K562 (cell line): ENCODE results near the gene LIF. TPM values are rescaled to one million over a fixed set of nuclear protein-coding genes. Genes with fewer than 3 reads are reported as not detected.

Source experiments
- FOXK1 ChIP-seq: sonication (generic); formaldehyde crosslinking; IDR thresholded peaks from 2 replicates; pipeline ENCODE4 v1.8.0; 2022; ENCODE audit warnings: missing genetic modification reagents, mild to moderate bottlenecking, borderline replicate concordance
- KDM4B ChIP-seq, 2 experiments: fragments of 450-650 bp in 1 of 2; sonication (generic) in 1 of 2; IDR thresholded peaks; 2 replicates each; pipeline ENCODE4 v1.6.1; 2016 to 2017; ENCODE audit warnings: borderline replicate concordance in 2 of 2, antibody characterized with exemption in 1 of 2, low read depth in 1 of 2, mild to moderate bottlenecking in 1 of 2
- U2AF1 ChIP-seq: fragments of 200-400 bp; formaldehyde crosslinking; optimal IDR thresholded peaks from 2 replicates; pipeline ENCODE3; 2017; ENCODE audit warnings: mild to moderate bottlenecking, low read depth, low read length, moderate library complexity
- polyA plus RNA-seq, 8 experiments: library from polyadenylated mRNA; depleted of rRNA in 4 of 8; stranded (reverse) in 5 of 8; unstranded in 3 of 8; fragments of >200 nt; fragmentation: Nextera tagmentation in 2 of 8; fragmentation: Illumina TruSeq in 1 of 8; extraction: Ambion mirVana in 2 of 8; extraction: Trizol in 1 of 8; gene quantifications; 2 replicates each; pipeline versions ENCODE4 v1.2.1 to v1.2.3, GENCODE V29; 2011 to 2014; ENCODE audit warnings: inconsistent platforms in 1 of 8, missing spikeins in 1 of 8
- total RNA-seq, 7 experiments: library from RNA; depleted of rRNA in 6 of 7; stranded (reverse); fragments of >200 nt in 6 of 7; fragmentation: Illumina TruSeq in 2 of 7; extraction: Trizol in 2 of 7; gene quantifications; 2 replicates each; pipeline versions ENCODE4 v1.2.1 to v1.2.3, GENCODE V29; 2011 to 2021; ENCODE audit warnings: low replicate concordance in 1 of 7
- TF ChIP-seq, protein P1 (sequence below), 2 experiments: fragments of 450-650 bp; formaldehyde crosslinking in 1 of 2; IDR thresholded peaks; 2 replicates each; pipeline versions ENCODE4 v1.4.0 to v1.6.1; 2014 to 2020; ENCODE audit warnings: mild to moderate bottlenecking in 2 of 2, borderline replicate concordance in 1 of 2, low read depth in 1 of 2
- TF ChIP-seq, protein P2 (sequence below), 2 experiments: fragments of 450-650 bp; IDR thresholded peaks; 2 replicates each; pipeline ENCODE4 v1.6.1; 2016; ENCODE audit warnings: mild to moderate bottlenecking in 2 of 2, borderline replicate concordance in 1 of 2, low read depth in 1 of 2, moderate library complexity in 1 of 2
- TF ChIP-seq, protein P3 (sequence below): fragments of 150-350 bp; IDR thresholded peaks from 2 replicates; pipeline ENCODE4 v1.6.1; 2014; ENCODE audit warnings: low read depth, mild to moderate bottlenecking, low read length, borderline replicate concordance

Gene LIF
- total and polyA plus RNA-seq, 9 of the 15 experiments (the other 6 are each of a cell fraction or from before 2014, with no cell fraction given) = 0.05 to 0.39 (median 0.18) TPM; not detected in 3

DNA sequence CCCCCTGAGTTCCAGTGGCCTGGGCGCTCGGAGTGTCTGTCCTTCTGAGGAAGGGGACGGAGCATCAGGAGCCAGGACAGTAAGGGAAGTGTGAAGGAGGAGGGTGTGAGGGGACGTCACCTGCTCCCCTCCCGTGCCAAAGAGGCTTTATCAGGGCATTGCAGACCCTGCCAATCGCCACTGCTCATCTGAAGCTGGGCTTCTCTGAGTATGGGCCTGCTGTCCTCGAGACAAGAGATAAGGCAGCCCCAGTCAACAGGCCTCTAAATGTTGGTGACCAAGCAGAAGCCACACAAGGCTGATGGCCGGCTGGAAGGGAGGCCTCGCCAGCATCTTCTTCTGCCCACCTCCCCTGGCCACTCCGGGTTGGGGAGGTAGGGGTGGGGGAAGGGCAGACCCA, 29.8 kb downstream of the LIF start (continued):
- TF ChIP-seq, protein P1, sequence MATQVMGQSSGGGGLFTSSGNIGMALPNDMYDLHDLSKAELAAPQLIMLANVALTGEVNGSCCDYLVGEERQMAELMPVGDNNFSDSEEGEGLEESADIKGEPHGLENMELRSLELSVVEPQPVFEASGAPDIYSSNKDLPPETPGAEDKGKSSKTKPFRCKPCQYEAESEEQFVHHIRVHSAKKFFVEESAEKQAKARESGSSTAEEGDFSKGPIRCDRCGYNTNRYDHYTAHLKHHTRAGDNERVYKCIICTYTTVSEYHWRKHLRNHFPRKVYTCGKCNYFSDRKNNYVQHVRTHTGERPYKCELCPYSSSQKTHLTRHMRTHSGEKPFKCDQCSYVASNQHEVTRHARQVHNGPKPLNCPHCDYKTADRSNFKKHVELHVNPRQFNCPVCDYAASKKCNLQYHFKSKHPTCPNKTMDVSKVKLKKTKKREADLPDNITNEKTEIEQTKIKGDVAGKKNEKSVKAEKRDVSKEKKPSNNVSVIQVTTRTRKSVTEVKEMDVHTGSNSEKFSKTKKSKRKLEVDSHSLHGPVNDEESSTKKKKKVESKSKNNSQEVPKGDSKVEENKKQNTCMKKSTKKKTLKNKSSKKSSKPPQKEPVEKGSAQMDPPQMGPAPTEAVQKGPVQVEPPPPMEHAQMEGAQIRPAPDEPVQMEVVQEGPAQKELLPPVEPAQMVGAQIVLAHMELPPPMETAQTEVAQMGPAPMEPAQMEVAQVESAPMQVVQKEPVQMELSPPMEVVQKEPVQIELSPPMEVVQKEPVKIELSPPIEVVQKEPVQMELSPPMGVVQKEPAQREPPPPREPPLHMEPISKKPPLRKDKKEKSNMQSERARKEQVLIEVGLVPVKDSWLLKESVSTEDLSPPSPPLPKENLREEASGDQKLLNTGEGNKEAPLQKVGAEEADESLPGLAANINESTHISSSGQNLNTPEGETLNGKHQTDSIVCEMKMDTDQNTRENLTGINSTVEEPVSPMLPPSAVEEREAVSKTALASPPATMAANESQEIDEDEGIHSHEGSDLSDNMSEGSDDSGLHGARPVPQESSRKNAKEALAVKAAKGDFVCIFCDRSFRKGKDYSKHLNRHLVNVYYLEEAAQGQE (IDR thresholded peaks at IDR 0.05; ENCODE audit: borderline replicate concordance) = peak; percentile 32; the same call in 1 of the 2 replicates
- TF ChIP-seq, protein P1 (CRISPR knock-in tag; IDR thresholded peaks at IDR 0.05; ENCODE audit: low read depth) = no peak
- TF ChIP-seq U2AF1 (no peak), FOXK1 (CRISPR knock-in tag) (no peak), KDM4B (IDR thresholded peaks at IDR 0.05; ENCODE audit: borderline replicate concordance in 2 of 2, low read depth in 1 of 2) (no peak)
- TF ChIP-seq, protein P2, sequence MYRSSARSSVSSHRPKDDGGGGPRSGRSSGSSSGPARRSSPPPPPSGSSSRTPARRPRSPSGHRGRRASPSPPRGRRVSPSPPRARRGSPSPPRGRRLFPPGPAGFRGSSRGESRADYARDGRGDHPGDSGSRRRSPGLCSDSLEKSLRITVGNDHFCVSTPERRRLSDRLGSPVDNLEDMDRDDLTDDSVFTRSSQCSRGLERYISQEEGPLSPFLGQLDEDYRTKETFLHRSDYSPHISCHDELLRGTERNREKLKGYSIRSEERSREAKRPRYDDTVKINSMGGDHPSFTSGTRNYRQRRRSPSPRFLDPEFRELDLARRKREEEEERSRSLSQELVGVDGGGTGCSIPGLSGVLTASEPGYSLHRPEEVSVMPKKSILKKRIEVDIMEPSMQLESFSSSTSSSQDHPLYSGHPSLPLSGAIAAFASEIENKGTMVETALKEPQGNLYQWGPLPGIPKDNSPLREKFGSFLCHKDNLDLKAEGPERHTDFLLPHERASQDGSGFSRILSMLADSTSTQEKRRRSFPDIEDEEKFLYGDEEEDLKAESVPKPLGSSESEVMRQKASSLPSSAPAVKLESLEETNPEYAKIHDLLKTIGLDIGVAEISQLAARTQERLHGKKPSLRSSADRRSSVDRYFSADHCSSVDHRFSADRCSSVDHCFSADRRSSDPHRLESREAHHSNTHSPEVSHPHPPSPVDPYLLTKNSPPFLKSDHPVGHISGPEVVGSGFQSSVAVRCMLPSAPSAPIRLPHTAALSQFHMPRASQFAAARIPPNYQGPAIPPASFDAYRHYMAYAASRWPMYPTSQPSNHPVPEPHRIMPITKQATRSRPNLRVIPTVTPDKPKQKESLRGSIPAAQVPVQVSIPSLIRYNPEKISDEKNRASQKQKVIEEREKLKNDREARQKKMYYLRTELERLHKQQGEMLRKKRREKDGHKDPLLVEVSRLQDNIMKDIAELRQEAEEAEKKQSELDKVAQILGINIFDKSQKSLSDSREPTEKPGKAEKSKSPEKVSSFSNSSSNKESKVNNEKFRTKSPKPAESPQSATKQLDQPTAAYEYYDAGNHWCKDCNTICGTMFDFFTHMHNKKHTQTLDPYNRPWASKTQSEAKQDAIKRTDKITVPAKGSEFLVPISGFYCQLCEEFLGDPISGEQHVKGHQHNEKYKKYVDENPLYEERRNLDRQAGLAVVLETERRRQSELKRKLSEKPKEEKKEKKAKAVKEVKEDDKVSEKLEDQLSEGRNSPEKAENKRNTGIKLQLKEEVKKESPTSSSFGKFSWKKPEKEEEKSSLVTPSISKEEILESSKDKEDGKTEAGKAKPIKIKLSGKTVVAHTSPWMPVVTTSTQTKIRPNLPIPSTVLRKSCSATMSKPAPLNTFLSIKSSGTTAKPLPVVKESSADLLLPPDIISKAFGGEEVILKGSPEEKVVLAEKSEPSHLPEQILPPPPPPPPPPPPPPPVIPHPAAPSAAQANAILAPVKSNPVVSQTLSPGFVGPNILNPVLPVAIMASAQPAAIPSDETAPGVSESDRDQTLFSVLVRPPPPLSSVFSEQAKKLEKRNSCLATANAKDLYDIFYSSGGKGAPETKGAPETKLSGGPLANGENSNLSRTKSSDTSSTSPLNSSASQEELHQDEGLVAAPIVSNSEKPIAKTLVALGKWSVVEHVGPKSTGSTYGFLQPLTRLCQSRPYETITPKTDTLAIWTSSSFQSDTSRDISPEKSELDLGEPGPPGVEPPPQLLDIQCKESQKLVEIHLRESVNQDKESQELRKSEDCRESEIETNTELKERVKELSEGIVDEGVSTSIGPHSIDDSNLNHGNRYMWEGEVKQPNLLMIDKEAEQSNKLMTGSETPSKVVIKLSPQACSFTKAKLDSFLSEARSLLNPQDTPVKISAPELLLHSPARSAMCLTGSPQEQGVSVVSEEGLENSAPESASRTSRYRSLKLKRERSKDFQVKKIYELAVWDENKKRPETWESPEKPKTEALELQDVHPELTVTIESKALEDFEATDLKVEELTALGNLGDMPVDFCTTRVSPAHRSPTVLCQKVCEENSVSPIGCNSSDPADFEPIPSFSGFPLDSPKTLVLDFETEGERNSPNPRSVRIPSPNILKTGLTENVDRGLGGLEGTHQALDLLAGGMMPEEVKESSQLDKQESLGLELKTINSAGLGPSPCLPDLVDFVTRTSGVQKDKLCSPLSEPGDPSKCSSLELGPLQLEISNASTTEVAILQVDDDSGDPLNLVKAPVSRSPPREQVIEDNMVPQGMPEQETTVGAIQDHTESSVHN (IDR thresholded peaks at IDR 0.05; ENCODE audit: borderline replicate concordance in 1 of 2, low read depth in 1 of 2) = no peak
- TF ChIP-seq, protein P3, sequence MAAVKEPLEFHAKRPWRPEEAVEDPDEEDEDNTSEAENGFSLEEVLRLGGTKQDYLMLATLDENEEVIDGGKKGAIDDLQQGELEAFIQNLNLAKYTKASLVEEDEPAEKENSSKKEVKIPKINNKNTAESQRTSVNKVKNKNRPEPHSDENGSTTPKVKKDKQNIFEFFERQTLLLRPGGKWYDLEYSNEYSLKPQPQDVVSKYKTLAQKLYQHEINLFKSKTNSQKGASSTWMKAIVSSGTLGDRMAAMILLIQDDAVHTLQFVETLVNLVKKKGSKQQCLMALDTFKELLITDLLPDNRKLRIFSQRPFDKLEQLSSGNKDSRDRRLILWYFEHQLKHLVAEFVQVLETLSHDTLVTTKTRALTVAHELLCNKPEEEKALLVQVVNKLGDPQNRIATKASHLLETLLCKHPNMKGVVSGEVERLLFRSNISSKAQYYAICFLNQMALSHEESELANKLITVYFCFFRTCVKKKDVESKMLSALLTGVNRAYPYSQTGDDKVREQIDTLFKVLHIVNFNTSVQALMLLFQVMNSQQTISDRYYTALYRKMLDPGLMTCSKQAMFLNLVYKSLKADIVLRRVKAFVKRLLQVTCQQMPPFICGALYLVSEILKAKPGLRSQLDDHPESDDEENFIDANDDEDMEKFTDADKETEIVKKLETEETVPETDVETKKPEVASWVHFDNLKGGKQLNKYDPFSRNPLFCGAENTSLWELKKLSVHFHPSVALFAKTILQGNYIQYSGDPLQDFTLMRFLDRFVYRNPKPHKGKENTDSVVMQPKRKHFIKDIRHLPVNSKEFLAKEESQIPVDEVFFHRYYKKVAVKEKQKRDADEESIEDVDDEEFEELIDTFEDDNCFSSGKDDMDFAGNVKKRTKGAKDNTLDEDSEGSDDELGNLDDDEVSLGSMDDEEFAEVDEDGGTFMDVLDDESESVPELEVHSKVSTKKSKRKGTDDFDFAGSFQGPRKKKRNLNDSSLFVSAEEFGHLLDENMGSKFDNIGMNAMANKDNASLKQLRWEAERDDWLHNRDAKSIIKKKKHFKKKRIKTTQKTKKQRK = no peak
